Bronchial epithelial cell (primary cell): Measurements from ENCODE around the gene ARHGAP10. TPM values are rescaled to one million over a fixed set of nuclear protein-coding genes. Genes with fewer than 3 reads are reported as not detected.
"Not testable (repeated sequence)": the region's sequence is repeated elsewhere in the genome, so short reads cannot be mapped to it uniquely, and the experiment has no call there.

Experiments
- DNase-seq: peaks from one replicate; pipeline ENCODE4 v3.0.0-alpha.2; 2010; ENCODE audit warnings: low read depth
- FAIRE-seq: peaks from 2 replicates; lab custom pipeline; 2011; peaks lifted over from hg19 to GRCh38; lab: Jason Lieb, UNC
- H3K27me3 ChIP-seq: 2 replicates; pipeline ENCODE4 v1.5.1; 2011; ENCODE audit warnings: low read length; ENCODE audit not compliant: control insufficient read depth, insufficient read depth
- H3K36me3 ChIP-seq: 2 replicates; pipeline ENCODE4 v1.5.1; 2011; ENCODE audit warnings: low read length; ENCODE audit not compliant: control insufficient read depth, insufficient read depth
- H3K4me3 ChIP-seq: 2 replicates; pipeline ENCODE4 v1.5.1; 2011; ENCODE audit warnings: mild to moderate bottlenecking, low read depth, low read length, control low read depth
- total RNA-seq: library from RNA; depleted of rRNA; stranded (reverse); fragments of >200 nt; gene quantifications from 2 replicates; pipeline ENCODE4 v1.2.1, GENCODE V29; 2014
- TF ChIP-seq, protein P1 (sequence below): IDR thresholded peaks from 2 replicates; pipeline ENCODE4 v1.5.1; 2011; ENCODE audit warnings: mild to moderate bottlenecking, moderate library complexity, low read length, control low read depth, inconsistent platforms; ENCODE audit not compliant: insufficient read depth, severe bottlenecking

The ARHGAP10 gene
- total RNA-seq, 1 donor from 2014 or later = 8.4 TPM

DNA sequence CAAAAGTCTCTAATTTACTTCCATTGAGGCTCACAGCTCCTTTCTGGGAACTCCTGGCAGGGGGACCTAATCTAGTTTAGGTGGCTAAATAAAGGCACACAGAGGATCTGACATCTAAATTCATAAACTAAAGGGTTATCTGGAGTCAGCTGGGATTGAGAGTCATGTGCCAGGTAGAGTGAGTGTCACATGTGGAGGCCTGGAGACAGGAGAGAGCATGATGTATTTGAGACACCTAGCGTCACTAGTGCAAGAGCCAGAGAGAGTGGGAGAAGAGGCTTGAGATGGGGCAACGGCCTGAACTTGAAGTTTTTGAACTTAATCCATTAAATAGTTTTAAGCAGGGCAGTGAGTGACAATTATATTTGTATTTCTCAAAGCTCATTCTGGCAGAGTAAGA is 152.6 kb downstream of the ARHGAP10 start:
- TF ChIP-seq, protein P1, sequence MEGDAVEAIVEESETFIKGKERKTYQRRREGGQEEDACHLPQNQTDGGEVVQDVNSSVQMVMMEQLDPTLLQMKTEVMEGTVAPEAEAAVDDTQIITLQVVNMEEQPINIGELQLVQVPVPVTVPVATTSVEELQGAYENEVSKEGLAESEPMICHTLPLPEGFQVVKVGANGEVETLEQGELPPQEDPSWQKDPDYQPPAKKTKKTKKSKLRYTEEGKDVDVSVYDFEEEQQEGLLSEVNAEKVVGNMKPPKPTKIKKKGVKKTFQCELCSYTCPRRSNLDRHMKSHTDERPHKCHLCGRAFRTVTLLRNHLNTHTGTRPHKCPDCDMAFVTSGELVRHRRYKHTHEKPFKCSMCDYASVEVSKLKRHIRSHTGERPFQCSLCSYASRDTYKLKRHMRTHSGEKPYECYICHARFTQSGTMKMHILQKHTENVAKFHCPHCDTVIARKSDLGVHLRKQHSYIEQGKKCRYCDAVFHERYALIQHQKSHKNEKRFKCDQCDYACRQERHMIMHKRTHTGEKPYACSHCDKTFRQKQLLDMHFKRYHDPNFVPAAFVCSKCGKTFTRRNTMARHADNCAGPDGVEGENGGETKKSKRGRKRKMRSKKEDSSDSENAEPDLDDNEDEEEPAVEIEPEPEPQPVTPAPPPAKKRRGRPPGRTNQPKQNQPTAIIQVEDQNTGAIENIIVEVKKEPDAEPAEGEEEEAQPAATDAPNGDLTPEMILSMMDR = no peak
- DNase-seq (no peak), FAIRE-seq (no peak)
- Histone ChIP-seq H3K4me3 (no peak overlapping the region), H3K36me3 (no peaks in the 10 kb centered on the region), H3K27me3 (no peaks in the 10 kb centered on the region)

DNA sequence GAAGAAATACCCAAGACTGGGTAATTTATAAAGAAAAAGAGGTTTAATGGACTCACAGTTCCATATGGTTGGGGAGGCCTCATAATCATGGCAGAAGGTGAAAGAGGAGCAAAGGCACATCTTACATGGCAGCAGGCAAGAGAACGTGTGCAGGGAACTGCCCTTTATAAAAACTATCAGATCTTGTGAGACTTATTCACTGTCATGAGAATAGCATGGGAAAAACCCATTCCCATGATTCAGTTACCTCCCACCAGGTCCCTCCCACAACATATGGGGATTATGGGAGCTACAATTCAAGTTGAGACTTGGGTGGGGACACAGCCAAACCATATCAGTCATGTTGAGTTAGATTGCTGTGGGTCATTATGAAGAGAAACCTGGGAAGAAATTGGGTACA is 153.3 kb downstream of the ARHGAP10 start:
- not testable (repeated sequence) for H3K27me3 ChIP-seq, H3K4me3 ChIP-seq, FAIRE-seq, H3K36me3 ChIP-seq, DNase-seq

DNA sequence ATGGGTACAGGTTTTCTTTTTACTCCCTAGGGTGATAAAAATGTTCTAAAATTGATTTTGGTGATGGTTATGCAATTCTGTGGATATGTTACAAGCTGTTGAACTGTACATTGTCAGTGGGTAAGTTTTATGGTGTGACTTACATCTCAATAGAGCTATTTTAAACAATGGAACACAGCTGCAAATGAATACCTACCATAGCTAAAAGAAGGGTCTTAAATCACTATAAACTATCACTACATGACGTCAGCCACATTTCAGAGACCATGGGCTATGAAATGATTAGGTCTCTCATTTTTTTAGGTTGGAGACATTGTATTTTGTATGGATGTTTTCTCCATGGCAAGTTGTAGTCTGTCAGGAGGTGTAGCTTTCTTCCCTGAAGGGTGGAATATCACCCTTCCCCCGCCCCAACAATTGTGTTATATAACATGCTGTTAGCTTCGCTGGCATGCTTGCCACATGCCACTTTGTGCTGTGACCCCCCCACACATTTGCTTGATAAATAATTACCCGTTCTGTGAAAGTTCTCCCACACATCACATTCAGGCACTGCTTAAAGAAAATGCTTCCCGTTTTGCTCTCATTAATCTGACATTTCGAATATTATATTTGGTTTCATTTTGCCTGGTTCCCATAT is 159.7 kb downstream of the ARHGAP10 start:
- no peak overlapping the region for H3K4me3 ChIP-seq
- TF ChIP-seq, protein P1 = no peak

GRCh38 chr4:147899512-147899911 is 167.6 kb downstream of the ARHGAP10 start:
- no peak overlapping the region for H3K4me3 ChIP-seq
- TF ChIP-seq, protein P1 = no peak
- no peaks in the 10 kb centered on the region for H3K36me3 ChIP-seq
- DNase-seq (no peak), FAIRE-seq (no peak)
- H3K27me3 ChIP-seq = no peaks in the 10 kb centered on the region

More for the DNA sequence above, 159.7 kb downstream of the ARHGAP10 start:
- FAIRE-seq (no peak), DNase-seq (no peak)
- H3K27me3 ChIP-seq = no peaks in the 10 kb centered on the region
- no peaks in the 10 kb centered on the region for H3K36me3 ChIP-seq

GRCh38 chr4:147901388-147901787 is 169.5 kb downstream of the ARHGAP10 start:
- H3K27me3 ChIP-seq = no peaks in the 10 kb centered on the region
- no peak overlapping the region for H3K4me3 ChIP-seq
- no peak for FAIRE-seq
- H3K36me3 ChIP-seq = no peaks in the 10 kb centered on the region
- DNase-seq = no peak
- TF ChIP-seq, protein P1 = no peak

DNA sequence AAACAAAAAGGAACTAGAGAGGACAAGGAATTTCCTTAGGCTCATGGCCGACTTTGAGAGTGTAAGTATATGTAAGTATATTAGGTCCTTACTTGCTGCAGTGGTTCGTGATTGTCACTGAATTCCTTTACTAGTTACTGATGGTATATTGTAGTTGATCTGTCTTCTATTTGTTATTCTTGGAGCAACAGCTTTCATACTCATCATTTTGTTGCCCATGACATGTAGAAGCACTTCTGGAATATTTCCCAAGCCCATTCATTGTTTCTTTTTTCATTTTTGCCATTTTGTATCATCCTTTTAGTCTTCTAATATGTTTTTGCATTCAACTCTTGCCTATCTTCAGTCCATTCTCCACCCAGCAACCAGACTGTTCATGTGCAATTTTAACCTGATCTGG is 170.0 kb downstream of the ARHGAP10 start:
- Histone ChIP-seq H3K27me3 (no peaks in the 10 kb centered on the region), H3K4me3 (no peak overlapping the region), H3K36me3 (no peaks in the 10 kb centered on the region)
- no peak for DNase-seq
- TF ChIP-seq, protein P1 = no peak
- FAIRE-seq = no peak
